Subcutaneous abdominal adipose tissue (tissue), 5 donors: ENCODE data around the gene PFN1.

Source experiments
- H3K27ac ChIP-seq: one replicate; pipeline ENCODE4 v1.7.0; 2013; ENCODE audit warnings: low read depth, mild to moderate bottlenecking, inconsistent platforms, low read length, moderate library complexity
- H3K27me3 ChIP-seq, 5 donors: one replicate each; pipeline ENCODE4 v1.7.0; 2013; ENCODE audit warnings: low read length in 5 of 5, inconsistent platforms in 1 of 5; ENCODE audit not compliant: control insufficient read depth in 5 of 5, insufficient read depth in 4 of 5
- H3K36me3 ChIP-seq, 5 donors: one replicate each; pipeline ENCODE4 v1.7.0; 2013; ENCODE audit warnings: low read length in 5 of 5; ENCODE audit not compliant: control insufficient read depth in 5 of 5, insufficient read depth in 5 of 5
- H3K4me1 ChIP-seq, 5 donors: one replicate each; pipeline ENCODE4 v1.7.0; 2013; ENCODE audit warnings: low read length in 5 of 5, mild to moderate bottlenecking in 3 of 5, moderate library complexity in 1 of 5; ENCODE audit not compliant: control insufficient read depth in 5 of 5, insufficient read depth in 5 of 5
- H3K4me3 ChIP-seq, 5 donors: one replicate each; pipeline ENCODE4 v1.7.0; 2013; ENCODE audit warnings: low read length in 5 of 5, low read depth in 1 of 5
- H3K9ac ChIP-seq, 5 donors: one replicate each; pipeline ENCODE4 v1.7.0; 2013; ENCODE audit warnings: low read length in 5 of 5, mild to moderate bottlenecking in 4 of 5, moderate library complexity in 3 of 5
- H3K9me3 ChIP-seq, 5 donors: one replicate each; pipeline ENCODE4 v1.7.0; 2013; ENCODE audit warnings: low read length in 5 of 5; ENCODE audit not compliant: control insufficient read depth in 5 of 5
- donor health status: healthy.
- donor health status: healthy.
- donor health status: healthy.
- donor health status: healthy.
- donor health status: healthy.

Gene PFN1

GRCh38 chr17:4978726-4979125, 30.4 kb upstream of the PFN1 start:
- H3K4me1 ChIP-seq = peaks cover 2 to 30% (median 19%) of the 10 kb centered on the region in 5 donors
- H3K36me3 ChIP-seq = peaks cover 5 to 75% (median 67%) of the 10 kb centered on the region in 5 donors
- no peak overlapping the region for H3K4me3 ChIP-seq
- peak overlapping the region in 1 of 5 donors; percentile 15 for H3K9ac ChIP-seq
- no peak overlapping the region for H3K27ac ChIP-seq
- H3K9me3 ChIP-seq = no peaks in the 10 kb centered on the region
- H3K27me3 ChIP-seq = no peaks in the 10 kb centered on the region

- Histone ChIP-seq H3K27ac (no peak overlapping the region), H3K27me3 (no peaks in the 10 kb centered on the region), H3K36me3 (peaks cover 5 to 91% (median 73%) of the 10 kb centered on the region in 5 donors), H3K4me1 (peaks cover 0 to 38% (median 13%) of the 10 kb centered on the region in 5 donors), H3K4me3 (no peak overlapping the region), H3K9me3 (no peaks in the 10 kb centered on the region), H3K9ac (peak overlapping the region in 2 of 5 donors; percentile 8 to 26)
Observed at GRCh38 chr17:4974115-4974670, 25.9 kb upstream of the PFN1 start.

- Histone ChIP-seq H3K27me3 (no peaks in the 10 kb centered on the region), H3K36me3 (peaks cover 5 to 91% (median 67%) of the 10 kb centered on the region in 5 donors), H3K9ac (peak overlapping the region in 2 of 5 donors; percentile 7 to 47), H3K4me1 (peaks cover 0 to 40% (median 20%) of the 10 kb centered on the region in 5 donors), H3K27ac (no peak overlapping the region), H3K4me3 (no peak overlapping the region), H3K9me3 (no peaks in the 10 kb centered on the region)
Observed at GRCh38 chr17:4973256-4974114, 25.2 kb upstream of the PFN1 start.

- Histone ChIP-seq H3K36me3 (peaks cover 2 to 84% (median 60%) of the 10 kb centered on the region in 5 donors), H3K27ac (no peak overlapping the region)
Observed at GRCh38 chr17:4972752-4973151, 24.4 kb upstream of the PFN1 start.

GRCh38 chr17:4972322-4972721, 24.0 kb upstream of the PFN1 start:
- H3K9me3 ChIP-seq = no peaks in the 10 kb centered on the region
- no peak overlapping the region for H3K27ac ChIP-seq
- H3K4me3 ChIP-seq = no peak overlapping the region
- no peaks in the 10 kb centered on the region for H3K27me3 ChIP-seq
- H3K4me1 ChIP-seq = peaks cover 2 to 41% (median 26%) of the 10 kb centered on the region in 5 donors
- peak overlapping the region in 2 of 5 donors; percentile 11 to 30 for H3K9ac ChIP-seq
- H3K36me3 ChIP-seq = peaks cover 0 to 80% (median 55%) of the 10 kb centered on the region in 5 donors

More at GRCh38 chr17:4972752-4973151, 24.4 kb upstream of the PFN1 start:
- H3K27me3 ChIP-seq = no peaks in the 10 kb centered on the region
- no peak overlapping the region for H3K4me3 ChIP-seq
- H3K9me3 ChIP-seq = no peaks in the 10 kb centered on the region
- peak overlapping the region in 2 of 5 donors; percentile 7 to 47 for H3K9ac ChIP-seq
- peaks cover 2 to 41% (median 26%) of the 10 kb centered on the region in 5 donors for H3K4me1 ChIP-seq

GRCh38 chr17:4971826-4972225, 23.5 kb upstream of the PFN1 start:
- Histone ChIP-seq H3K4me3 (no peak overlapping the region), H3K9ac (peak overlapping the region in 2 of 5 donors; percentile 5 to 11), H3K27me3 (no peaks in the 10 kb centered on the region), H3K4me1 (peaks cover 5 to 42% (median 28%) of the 10 kb centered on the region in 5 donors), H3K27ac (no peak overlapping the region), H3K9me3 (no peaks in the 10 kb centered on the region), H3K36me3 (peaks cover 0 to 75% (median 50%) of the 10 kb centered on the region in 5 donors)

GRCh38 chr17:4970273-4970672, 21.9 kb upstream of the PFN1 start:
- peaks cover 8 to 52% (median 41%) of the 10 kb centered on the region in 5 donors for H3K4me1 ChIP-seq
- H3K27me3 ChIP-seq = no peaks in the 10 kb centered on the region
- H3K9me3 ChIP-seq = no peaks in the 10 kb centered on the region
- no peak overlapping the region for H3K4me3 ChIP-seq
- H3K9ac ChIP-seq = peak overlapping the region in 2 of 5 donors; percentile 9 to 59
- H3K27ac ChIP-seq = peak overlapping the region; percentile 93
- H3K36me3 ChIP-seq = peaks cover 0 to 64% (median 45%) of the 10 kb centered on the region in 5 donors

GRCh38 chr17:4969551-4970173, 21.3 kb upstream of the PFN1 start:
- H3K27me3 ChIP-seq = no peaks in the 10 kb centered on the region
- H3K36me3 ChIP-seq = peaks cover 0 to 58% (median 41%) of the 10 kb centered on the region in 5 donors
- no peaks in the 10 kb centered on the region for H3K9me3 ChIP-seq
- peak overlapping the region; percentile 93 for H3K27ac ChIP-seq
- peak overlapping the region in 3 of 5 donors; percentile 9 to 83 (median 59) for H3K9ac ChIP-seq
- H3K4me1 ChIP-seq = peaks cover 8 to 52% (median 43%) of the 10 kb centered on the region in 5 donors
- peak overlapping the region in 4 of 5 donors; percentile 0 to 96 (median 58) for H3K4me3 ChIP-seq

- peaks cover 8 to 52% (median 43%) of the 10 kb centered on the region in 5 donors for H3K4me1 ChIP-seq
- H3K4me3 ChIP-seq = peak overlapping the region; percentile 0 to 96 (median 94)
- no peaks in the 10 kb centered on the region for H3K9me3 ChIP-seq
- peaks cover 0 to 52% (median 36%) of the 10 kb centered on the region in 5 donors for H3K36me3 ChIP-seq
- peak overlapping the region; percentile 93 for H3K27ac ChIP-seq
- peak overlapping the region in 4 of 5 donors; percentile 69 to 87 (median 83) for H3K9ac ChIP-seq
- no peaks in the 10 kb centered on the region for H3K27me3 ChIP-seq
Observed at GRCh38 chr17:4969047-4969550, 20.8 kb upstream of the PFN1 start.
